GM18517 (cell line): ENCODE data around the gene PSMD9.
"Not testable (repeated sequence)": the region's sequence is repeated elsewhere in the genome, so short reads cannot be mapped to it uniquely, and the experiment has no call there.

Experiments used
- ATAC-seq: cut with Tn5 transposase; IDR thresholded peaks from one replicate; pipeline ENCODE4 v1.9.1; 2021; ENCODE audit warnings: mild to moderate bottlenecking, moderate library complexity; ENCODE audit not compliant: unreplicated experiment

The PSMD9 gene

GRCh38 chr12:121888478-121889273 lies at the start of gene PSMD9:
Gene PSMD9 (plus strand): TSS chr12:121888790. CDS start chr12:121888857, 67 bp downstream.
- ATAC-seq: peak; percentile 87

GRCh38 chr12:121839106-121839992 lies 49.2 kb upstream of the PSMD9 start:
- ATAC-seq: peak; percentile 91

GRCh38 chr12:121839993-121840761 lies 48.4 kb upstream of the PSMD9 start:
- peak; percentile 2 for ATAC-seq

- ATAC-seq: no peak
These were observed 45.2 kb upstream of the PSMD9 start for GRCh38 chr12:121843236-121843982.

- ATAC-seq: no peak
These were observed 42.9 kb upstream of the PSMD9 start for GRCh38 chr12:121845701-121846100.

GRCh38 chr12:121849211-121849610 lies 39.4 kb upstream of the PSMD9 start:
- no peak for ATAC-seq

GRCh38 chr12:121849665-121850064 lies 38.9 kb upstream of the PSMD9 start:
- ATAC-seq: no peak

- not testable (repeated sequence) for ATAC-seq
These were observed 36.2 kb upstream of the PSMD9 start for GRCh38 chr12:121852392-121852791.

GRCh38 chr12:121857322-121858246 lies 31.0 kb upstream of the PSMD9 start:
- ATAC-seq: no peak

GRCh38 chr12:121858318-121858661 lies 30.3 kb upstream of the PSMD9 start:
- ATAC-seq: no peak

- ATAC-seq: no peak
These were observed 29.7 kb upstream of the PSMD9 start, which contains the start of gene HPD for GRCh38 chr12:121858662-121859572. Gene HPD (minus strand): TSS chr12:121858859. CDS start chr12:121858823, 36 bp downstream.

GRCh38 chr12:121860257-121860656 lies 28.3 kb upstream of the PSMD9 start:
- no peak for ATAC-seq

GRCh38 chr12:121860699-121861098 lies 27.9 kb upstream of the PSMD9 start:
- not testable (repeated sequence) for ATAC-seq

- ATAC-seq: no peak
These were observed 26.8 kb upstream of the PSMD9 start for GRCh38 chr12:121861636-121862254.

GRCh38 chr12:121866331-121866730 lies 22.3 kb upstream of the PSMD9 start:
- ATAC-seq: no peak

GRCh38 chr12:121869229-121869628 lies 19.4 kb upstream of the PSMD9 start:
- ATAC-seq: not testable (repeated sequence)

- no peak for ATAC-seq
These were observed 17.1 kb upstream of the PSMD9 start for GRCh38 chr12:121871467-121871866.
